Cardiac fibroblast (primary cell): ENCODE measurements around the gene ADGRA1.
"Not testable (repeated sequence)": the region's sequence is repeated elsewhere in the genome, so short reads cannot be mapped to it uniquely, and the experiment has no call there.

ENCODE experiments used
- DNase-seq, 2 donors: peaks; one replicate each; pipeline versions ENCODE4 v3.0.0 to v3.0.0-alpha.2; 2010; ENCODE audit warnings: low read depth in 2 of 2
- H3K4me3 ChIP-seq, 2 donors: replicated peaks in 1 of 2; 1 replicate in 1 of 2; 2 replicates in 1 of 2; pipeline ENCODE4 v1.5.1; 2011; ENCODE audit warnings: low read depth in 2 of 2, low read length in 2 of 2, mild to moderate bottlenecking in 2 of 2, moderate library complexity in 1 of 2
- CTCF ChIP-seq: IDR thresholded peaks from one replicate; pipeline ENCODE4 v1.5.1; 2011; ENCODE audit warnings: low read depth, mild to moderate bottlenecking, low read length, inconsistent platforms

The ADGRA1 gene

GRCh38 chr10:133109711-133110110 is 22.0 kb downstream of the ADGRA1 start:
- H3K4me3 ChIP-seq: no peak overlapping the region
- no peak for TF ChIP-seq CTCF
- no peak for DNase-seq

GRCh38 chr10:133110133-133110532 is 22.4 kb downstream of the ADGRA1 start:
- TF ChIP-seq CTCF: no peak
- H3K4me3 ChIP-seq: no peak overlapping the region
- no peak for DNase-seq

GRCh38 chr10:133110609-133111275 is 23.0 kb downstream of the ADGRA1 start:
- H3K4me3 ChIP-seq: no peak overlapping the region
- TF ChIP-seq CTCF: no peak
- no peak for DNase-seq

- H3K4me3 ChIP-seq, DNase-seq: not testable (repeated sequence)
Measured at GRCh38 chr10:133111640-133112039, 23.9 kb downstream of the ADGRA1 start.

- no peak for DNase-seq
- TF ChIP-seq CTCF: no peak
- H3K4me3 ChIP-seq: no peak overlapping the region
Measured at GRCh38 chr10:133113146-133113830, 25.6 kb downstream of the ADGRA1 start.

- H3K4me3 ChIP-seq: no peak overlapping the region
- no peak for DNase-seq
- TF ChIP-seq CTCF: no peak
Measured at GRCh38 chr10:133113847-133114246, 26.1 kb downstream of the ADGRA1 start.

- no peak overlapping the region for H3K4me3 ChIP-seq
- DNase-seq: no peak
- no peak for TF ChIP-seq CTCF
Measured at GRCh38 chr10:133114251-133114650, 26.5 kb downstream of the ADGRA1 start.
